GM12878 (cell line): Measurements from ENCODE around the gene ATP6V0A4. TPM values are rescaled to one million over a fixed set of nuclear protein-coding genes. Genes with fewer than 3 reads are reported as not detected.

Source experiments
- ATAC-seq: fragments of 200-7000 bp; cut with Tn5 transposase; 3 replicates; pipeline ENCODE4 v1.9.1; 2020; ENCODE audit warnings: mild to moderate bottlenecking, moderate library complexity
- BruUV-seq: library from RNA; stranded (reverse); fragments of 400-500 nt; replicated peaks from 2 replicates; lab custom pipeline; 2021; lab: Mats Ljungman, UMichigan
- CTCF ChIA-PET: fragments of 300-600 bp; sonication (Branson Sonifier 250); formaldehyde crosslinking; extraction: SDS; loops from one replicate; lab custom pipeline; 2021; ENCODE audit warnings: inconsistent platforms; lab: Yijun Ruan, JAX
- POLR2A ChIA-PET: fragments of 350-600 bp; formaldehyde crosslinking; extraction: SDS; loops from one replicate; lab custom pipeline; 2021; ENCODE audit warnings: inconsistent platforms; lab: Charles Lee
- RAD21 ChIA-PET: fragments of 300-600 bp; sonication (Branson Sonifier 250); formaldehyde crosslinking; loops from one replicate; lab custom pipeline; 2023; ENCODE audit warnings: antibody characterized with exemption; ENCODE audit not compliant: unreplicated experiment; lab: Charles Lee
- SMC1A ChIA-PET: fragments of 300-600 bp; sonication (Branson Sonifier 250); formaldehyde crosslinking; loops from one replicate; lab custom pipeline; 2023; ENCODE audit not compliant: unreplicated experiment, uncharacterized antibody; lab: Charles Lee
- DNase-seq: peaks from one replicate; pipeline ENCODE4 v3.0.0-alpha.2; 2011; ENCODE audit warnings: low read depth, low spot score
- FAIRE-seq: peaks from 3 replicates; lab custom pipeline; 2011; peaks lifted over from hg19 to GRCh38; lab: Jason Lieb, UNC
- H2AFZ ChIP-seq: 2 replicates; pipeline ENCODE4 v1.6.0; 2011; ENCODE audit warnings: low read depth, low read length, control low read depth; ENCODE audit not compliant: control insufficient read depth
- H3K27ac ChIP-seq: 2 replicates; pipeline ENCODE4 v1.5.1; 2011; ENCODE audit warnings: control low read depth; ENCODE audit not compliant: control insufficient read depth, insufficient read depth
- H3K27me3 ChIP-seq, 2 experiments: replicated peaks in 1 of 2; 2 replicates each; pipeline versions ENCODE4 v1.6.0 to v1.6.1; 2011; ENCODE audit warnings: low read length in 1 of 2; ENCODE audit not compliant: control insufficient read depth in 2 of 2, insufficient read depth in 2 of 2
- H3K36me3 ChIP-seq, 2 experiments: 2 replicates each; pipeline ENCODE4 v1.5.1; 2011; ENCODE audit warnings: low read length in 1 of 2; ENCODE audit not compliant: control insufficient read depth in 2 of 2, insufficient read depth in 2 of 2
- H3K4me1 ChIP-seq: 2 replicates; pipeline ENCODE4 v1.6.1; 2011; ENCODE audit warnings: mild to moderate bottlenecking, low read length, moderate library complexity, mixed read lengths; ENCODE audit not compliant: control insufficient read depth, insufficient read depth
- H3K4me2 ChIP-seq: 2 replicates; pipeline ENCODE4 v1.6.0; 2011; ENCODE audit warnings: control low read depth; ENCODE audit not compliant: control insufficient read depth, insufficient read depth
- H3K4me3 ChIP-seq: fragments of 200-600 bp; sonication (generic); 2 replicates; pipeline ENCODE4 v1.5.1; 2016
- H3K79me2 ChIP-seq: 2 replicates; pipeline ENCODE4 v1.6.0; 2011; ENCODE audit warnings: low read length; ENCODE audit not compliant: control insufficient read depth, insufficient read depth
- H3K9ac ChIP-seq: 2 replicates; pipeline ENCODE4 v1.8.0; 2011; ENCODE audit warnings: low read length, control low read depth, mixed read lengths; ENCODE audit not compliant: control insufficient read depth, insufficient read depth
- H3K9me3 ChIP-seq: replicated peaks from 3 replicates; pipeline ENCODE4 v1.5.1; 2011; ENCODE audit warnings: mild to moderate bottlenecking, low read length; ENCODE audit not compliant: control insufficient read depth, insufficient read depth
- H4K20me1 ChIP-seq: 2 replicates; pipeline ENCODE4 v1.6.0; 2011; ENCODE audit not compliant: control insufficient read depth, insufficient read depth
- ASH2L ChIP-seq: fragments of 300-600, 200-600 bp; sonication (generic); IDR thresholded peaks from 2 replicates; pipeline ENCODE4 v1.6.1; 2017; ENCODE audit warnings: low read depth, mild to moderate bottlenecking, borderline replicate concordance
- CUX1 ChIP-seq: IDR thresholded peaks from 2 replicates; pipeline ENCODE4 v1.6.1; 2012; ENCODE audit warnings: improper control_type of control experiment, low read depth, low read length; ENCODE audit not compliant: insufficient replicate concordance
- GATAD2B ChIP-seq: fragments of 450-650 bp; conservative IDR thresholded peaks from 2 replicates; pipeline ENCODE4 v1.6.1; 2017; ENCODE audit warnings: low read depth, mild to moderate bottlenecking, moderate library complexity
- IRF4 ChIP-seq: IDR thresholded peaks from 2 replicates; pipeline ENCODE4 v1.6.1; 2011; ENCODE audit warnings: low read depth, low read length
- IRF5 ChIP-seq: fragments of 450-650 bp; IDR thresholded peaks from 2 replicates; pipeline ENCODE4 v1.6.1; 2017; ENCODE audit warnings: borderline replicate concordance
- TARDBP ChIP-seq: IDR thresholded peaks from 2 replicates; pipeline ENCODE4 v1.6.1; 2016; ENCODE audit warnings: borderline replicate concordance
- WGBS: methylation state at CpG from one replicate; pipeline ENCODE4 v1.1.6; 2016; ENCODE audit warnings: low lambda C conversion rate; ENCODE audit not compliant: insufficient replicate concordance, insufficient coverage; ENCODE audit errors: missing lambda C conversion rate; 5-methylcytosine and 5-hydroxymethylcytosine counted together
- in situ Hi-C: fragments of 300-500 bp; cut with MboI; formaldehyde crosslinking; loops from 9 replicates; pipeline ENCODE4 v1.14.3; 2018; ENCODE audit warnings: mixed read lengths
- intact Hi-C: fragments of 100-400 bp; cut with micrococcal nuclease; formaldehyde crosslinking; loops from one replicate; pipeline ENCODE4 v1.14.2; 2022; ENCODE audit not compliant: unreplicated experiment
- polyA plus RNA-seq, 11 experiments: library from polyadenylated mRNA; depleted of rRNA in 4 of 11; unstranded in 6 of 11; stranded (reverse) in 5 of 11; fragments of >200 nt; fragmentation: Nextera tagmentation in 4 of 11; fragmentation: Illumina TruSeq in 1 of 11; extraction: Ambion mirVana in 4 of 11; extraction: Trizol in 1 of 11; gene quantifications; 1 replicate in 1 of 11; 2 replicates in 10 of 11; pipeline versions ENCODE4 v1.2.1 to v1.2.3, GENCODE V29; 2011 to 2016; ENCODE audit warnings: inconsistent platforms in 2 of 11, missing spikeins in 2 of 11, low read depth in 1 of 11
- total RNA-seq, 4 experiments: library from RNA; depleted of rRNA in 3 of 4; stranded (reverse); fragments of >200 nt in 3 of 4; fragmentation: Illumina TruSeq in 1 of 4; extraction: Trizol in 1 of 4; gene quantifications; 2 replicates each; pipeline versions ENCODE4 v1.2.1 to v1.2.3, GENCODE V29; 2013 to 2021

The ATP6V0A4 gene
- total and polyA plus RNA-seq, 10 of the 15 experiments (the other 5 are each of a cell fraction or from before 2014, with no cell fraction given), result not detected

- Histone ChIP-seq H3K27ac (no peak overlapping the region), H4K20me1 (no peaks in the 10 kb centered on the region), H3K4me2 (no peak overlapping the region), H2AFZ (no peak overlapping the region), H3K9ac (no peak overlapping the region), H3K9me3 (no peaks in the 10 kb centered on the region; the same call in 2 of the 3 replicates), H3K4me3 (no peak overlapping the region), H3K4me1 (no peaks in the 10 kb centered on the region), H3K79me2 (no peaks in the 10 kb centered on the region), H3K27me3 (no peaks in the 10 kb centered on the region; a peak in 1 of 4 replicates), H3K36me3 (no peaks in the 10 kb centered on the region)
- FAIRE-seq, result no peak
- in situ Hi-C loops (no loop called here), intact Hi-C loops (loop anchor here (5.0 kb wide), 1 partner anchor 117 kb away; no protein-coding TSS in a partner anchor)
- BruUV-seq, result no TSS peak
- ChIA-PET SMC1A (no interaction called here), POLR2A (interaction anchor here (0.6 kb wide), 1 partner anchor 19 kb away, joined by 4 read pairs; no protein-coding TSS in a partner anchor), CTCF (interaction anchor here (1.6 kb wide), 1 partner anchor 11 kb away, joined by 4 read pairs; no protein-coding TSS in a partner anchor), RAD21 (no interaction called here)
- 54% methylated on average over 15 of the region's 15 CpGs for WGBS
- no peak for TF ChIP-seq TARDBP
- no peak for TF ChIP-seq ASH2L
- TF ChIP-seq GATAD2B, result no peak
- TF ChIP-seq CUX1, result no peak
- no peak for TF ChIP-seq IRF4
- no peak for TF ChIP-seq IRF5
- no peak for ATAC-seq
- DNase-seq, result no peak
Observed at GRCh38 chr7:138750473-138750872, 47.5 kb downstream of the ATP6V0A4 start.
